ENCODE measurements around the gene RRAGD.
A peak's percentile ranks its signal among the peaks of the same experiment; 100 is the strongest.

The RRAGD gene, protein sequence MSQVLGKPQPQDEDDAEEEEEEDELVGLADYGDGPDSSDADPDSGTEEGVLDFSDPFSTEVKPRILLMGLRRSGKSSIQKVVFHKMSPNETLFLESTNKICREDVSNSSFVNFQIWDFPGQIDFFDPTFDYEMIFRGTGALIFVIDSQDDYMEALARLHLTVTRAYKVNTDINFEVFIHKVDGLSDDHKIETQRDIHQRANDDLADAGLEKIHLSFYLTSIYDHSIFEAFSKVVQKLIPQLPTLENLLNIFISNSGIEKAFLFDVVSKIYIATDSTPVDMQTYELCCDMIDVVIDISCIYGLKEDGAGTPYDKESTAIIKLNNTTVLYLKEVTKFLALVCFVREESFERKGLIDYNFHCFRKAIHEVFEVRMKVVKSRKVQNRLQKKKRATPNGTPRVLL

DNA sequence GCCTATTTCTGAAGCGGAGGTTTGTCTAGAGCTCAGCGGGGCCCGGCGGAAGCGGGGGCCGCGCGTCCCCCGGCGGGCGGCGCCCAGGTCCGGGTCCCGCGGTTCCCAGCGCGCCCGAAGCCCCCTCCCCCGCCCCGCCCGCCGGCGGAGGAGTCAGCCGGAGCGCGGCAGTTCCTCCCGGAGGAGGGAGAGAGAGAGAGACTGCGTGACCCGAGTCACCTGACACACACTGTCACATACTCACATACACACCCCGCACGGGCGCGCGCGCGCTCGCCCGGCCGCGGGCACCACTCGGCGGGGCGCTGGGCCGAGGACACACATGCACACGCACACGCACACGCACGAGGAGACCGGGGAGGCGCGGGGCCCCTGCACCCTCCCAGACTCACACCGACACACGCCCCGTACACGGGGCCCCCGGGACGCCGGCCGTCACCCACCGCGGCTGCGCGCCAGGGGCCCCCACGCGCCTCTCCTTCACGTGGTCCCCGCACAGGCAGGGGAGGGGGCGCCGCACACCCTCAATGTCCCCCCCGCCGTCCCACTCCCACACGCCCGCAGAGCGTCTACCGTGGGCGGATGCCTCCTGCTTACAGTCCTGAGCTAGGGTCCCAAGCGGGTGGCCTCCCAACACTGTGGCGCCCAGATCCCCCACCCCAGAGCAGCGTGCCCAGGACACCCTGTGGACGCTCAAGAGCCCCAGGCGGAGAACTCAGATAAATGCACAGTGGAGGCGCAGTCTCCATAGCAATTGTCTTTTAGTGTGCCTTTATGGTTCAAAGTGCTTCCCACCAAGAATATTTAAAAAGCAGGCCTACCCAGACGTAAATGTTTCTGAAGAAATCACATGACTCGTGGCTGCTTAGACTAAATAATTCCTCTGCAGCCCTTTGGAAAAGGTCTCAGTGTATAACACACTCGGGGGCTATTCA, at the start of gene RRAGD:
RRAGD (minus strand) TSS at position 203 of the 935 bp plus-strand sequence. CDS start 280 bp downstream, outside the sequence.
- peak; percentile 81 for DNase-seq

DNA sequence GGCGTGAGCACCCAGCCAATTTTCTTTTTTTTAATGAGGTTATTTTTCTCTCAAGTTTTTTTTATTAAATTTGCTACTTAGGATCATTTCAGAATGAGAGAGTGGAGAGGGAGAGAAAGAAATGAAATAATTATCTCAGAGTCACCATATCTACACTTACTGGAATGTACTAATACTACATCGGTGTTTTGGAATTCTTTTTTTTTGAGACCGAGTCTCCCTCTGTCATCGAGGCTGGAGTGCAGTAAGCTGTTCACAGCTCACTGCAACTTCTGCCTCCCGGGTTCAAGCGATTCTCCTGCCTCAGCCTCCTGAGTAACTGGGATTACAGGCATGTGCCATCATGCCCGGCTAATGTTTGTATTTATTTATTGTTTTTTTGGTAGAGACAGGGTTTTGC, 48.6 kb upstream of the RRAGD start:
- DNase-seq: no peak

DNA sequence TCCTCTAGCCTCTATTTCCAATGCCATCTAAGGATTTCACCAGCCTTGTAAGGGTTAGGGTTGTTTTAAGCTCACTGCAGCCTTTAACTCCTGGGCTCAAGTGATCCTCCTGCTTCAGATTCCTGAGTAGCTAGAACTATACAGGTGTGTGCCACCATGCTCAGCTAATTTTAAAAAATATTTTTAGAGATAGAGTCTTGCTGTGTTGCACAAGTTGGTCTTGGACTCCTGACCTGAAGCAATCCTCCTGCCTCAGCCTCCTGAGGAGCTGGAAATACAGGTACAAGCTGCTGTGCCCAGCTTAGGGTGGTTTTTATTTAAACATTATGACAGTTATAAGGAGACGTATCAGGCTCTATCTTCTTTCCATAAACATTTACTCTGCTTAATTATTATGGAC, 47.4 kb upstream of the RRAGD start:
- no peak for DNase-seq

DNA sequence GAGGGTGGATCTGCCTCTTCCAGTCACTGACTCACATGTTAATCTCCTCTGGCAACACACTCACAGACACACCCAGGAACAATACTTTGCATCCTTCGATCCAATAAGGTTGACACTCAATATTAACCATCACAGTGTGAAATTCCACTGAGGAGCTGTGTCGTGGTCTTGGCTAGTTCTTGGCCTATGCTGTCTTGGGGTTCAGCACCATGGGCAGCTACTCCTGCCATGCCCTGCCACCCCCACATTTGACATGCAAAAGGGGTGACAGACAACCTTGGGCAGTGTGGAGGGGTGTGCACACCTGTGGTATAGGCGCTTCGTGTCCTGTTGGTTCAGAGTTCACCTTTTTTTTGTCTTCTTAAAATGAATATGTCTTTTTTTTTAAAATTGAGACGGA, 46.6 kb upstream of the RRAGD start:
- no peak for DNase-seq

DNA sequence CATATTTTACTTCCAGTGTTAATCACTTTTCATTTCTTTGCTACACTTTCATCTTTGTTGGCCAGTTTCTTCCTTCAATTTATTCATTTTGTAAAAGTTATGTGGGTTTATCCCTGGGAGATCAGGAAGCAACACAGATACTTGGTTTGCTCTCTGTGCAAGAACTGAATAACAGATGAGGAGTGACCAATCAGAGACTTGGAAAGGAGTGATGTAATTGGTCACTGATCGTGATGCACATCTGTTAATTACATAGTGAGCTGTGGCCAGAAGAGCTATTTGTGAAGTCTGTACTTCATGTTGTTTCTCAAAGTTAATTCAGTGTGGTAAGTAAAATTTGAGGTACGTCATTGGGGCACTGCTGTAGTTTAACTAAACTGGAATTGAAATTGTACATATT, 42.2 kb upstream of the RRAGD start:
- no peak for DNase-seq

DNA sequence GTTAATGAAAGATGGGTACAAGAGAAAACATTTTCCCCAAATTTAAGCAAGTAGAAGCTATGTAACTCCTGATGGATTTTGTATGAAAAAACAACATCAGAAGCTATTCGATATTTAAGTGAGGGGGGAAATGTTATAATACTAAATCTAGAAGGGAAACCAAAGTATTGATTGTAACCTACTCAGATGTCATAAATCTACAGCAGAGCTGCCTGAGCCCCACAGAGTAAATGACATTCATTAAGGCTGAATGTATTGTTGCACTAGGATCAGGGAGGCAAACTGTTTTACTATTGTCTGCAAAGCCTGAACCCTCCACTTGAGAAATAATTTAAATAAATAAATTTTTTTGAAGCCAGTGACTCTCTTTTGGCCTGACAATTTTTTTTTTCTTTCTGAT, 40.2 kb upstream of the RRAGD start:
- DNase-seq: no peak

DNA sequence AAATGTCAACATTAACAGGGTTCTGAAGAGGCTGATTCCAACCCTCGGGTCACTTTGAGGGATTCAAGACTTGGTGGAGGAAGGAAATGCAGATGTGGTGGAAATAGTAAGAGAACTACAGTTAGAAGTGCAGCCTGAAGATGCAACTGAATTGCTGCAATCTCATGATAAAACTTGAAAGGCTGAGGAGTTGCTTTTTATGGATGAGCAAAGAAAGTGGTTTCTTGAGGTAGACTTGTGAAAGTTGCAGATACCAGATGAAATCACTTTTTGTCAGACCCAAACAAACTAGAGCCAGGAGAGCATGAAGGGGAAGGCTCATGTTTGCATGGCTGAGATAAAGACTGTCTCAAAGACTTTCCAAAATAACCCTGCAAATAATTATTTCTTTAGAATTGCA, 37.1 kb upstream of the RRAGD start:
- DNase-seq: no peak

DNA sequence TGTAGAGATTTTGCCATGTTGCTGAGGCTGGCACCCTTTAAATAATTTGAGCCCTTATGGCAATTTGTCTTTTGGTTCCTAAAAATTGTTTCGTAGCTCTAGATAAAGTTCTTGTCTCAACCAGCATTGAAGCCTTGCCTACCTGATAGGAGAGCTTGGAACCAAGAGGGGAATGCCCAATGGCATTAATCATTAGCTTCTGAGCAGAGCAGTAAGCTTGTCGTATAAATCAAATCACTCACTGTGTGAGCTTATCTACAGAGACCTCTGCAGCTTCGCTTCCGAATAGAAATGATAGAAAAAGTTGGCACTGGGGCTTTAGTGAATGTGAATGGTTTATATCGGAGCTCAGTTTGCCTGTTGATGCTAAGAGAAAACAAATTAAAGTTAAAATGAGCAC, 31.6 kb upstream of the RRAGD start:
- DNase-seq: no peak

DNA sequence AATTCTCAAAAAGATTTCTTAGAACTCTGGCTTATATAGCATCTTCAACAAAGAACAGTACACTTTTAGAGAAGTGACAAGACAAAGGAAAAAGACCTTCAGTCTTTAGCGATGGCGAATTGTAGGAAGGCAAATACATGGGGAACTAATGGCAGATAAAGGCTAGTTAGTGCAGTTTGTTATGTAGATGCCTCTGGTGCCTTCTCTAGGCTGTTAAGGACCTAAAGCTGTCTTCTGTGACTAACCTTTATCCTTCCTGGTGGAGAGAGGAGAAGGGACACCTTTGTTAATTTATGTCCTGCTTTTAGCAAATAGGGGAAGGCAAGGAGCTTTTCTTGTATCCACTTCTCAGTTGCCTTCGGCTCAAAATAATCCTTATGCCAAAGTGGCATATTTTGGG, 28.1 kb upstream of the RRAGD start:
- DNase-seq: no peak

DNA sequence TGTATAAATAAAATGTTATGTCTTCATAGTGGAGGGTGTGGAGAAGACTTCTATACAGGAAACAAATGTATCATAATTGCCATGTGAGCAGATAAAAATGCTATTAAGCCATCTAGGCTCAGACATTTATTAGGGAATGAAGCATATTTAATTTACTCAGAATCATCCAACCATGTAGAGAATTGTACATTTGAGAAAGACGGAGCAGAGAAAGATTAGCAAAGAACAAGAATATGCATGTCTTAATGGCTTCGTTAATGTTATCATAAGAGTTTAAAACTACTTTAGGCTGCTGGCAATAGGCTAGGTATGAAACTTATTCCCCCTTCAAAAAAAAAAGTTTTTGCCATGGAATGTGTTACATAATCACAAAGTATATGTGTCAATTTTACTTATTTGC, 26.9 kb upstream of the RRAGD start:
- DNase-seq: no peak

DNA sequence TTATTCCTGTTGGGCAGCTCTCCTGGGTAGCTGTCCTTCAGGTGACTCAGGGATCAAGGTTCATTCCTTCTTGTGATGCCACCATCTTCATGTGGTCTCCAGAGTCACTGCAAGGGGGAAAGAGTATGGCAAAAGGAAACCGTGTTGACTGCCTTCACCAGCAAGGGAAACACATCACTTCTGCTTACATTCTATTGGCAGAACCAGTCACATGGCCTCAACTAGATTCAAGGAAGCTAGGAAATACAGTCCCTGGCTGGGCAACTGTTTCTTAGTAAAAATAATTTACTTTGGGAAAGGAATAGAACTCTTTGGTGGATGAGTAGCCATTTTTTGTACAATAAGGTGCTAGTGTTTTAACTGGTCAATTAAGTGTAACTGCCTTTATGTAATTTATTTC, 26.2 kb upstream of the RRAGD start:
- DNase-seq: peak; percentile 35

DNA sequence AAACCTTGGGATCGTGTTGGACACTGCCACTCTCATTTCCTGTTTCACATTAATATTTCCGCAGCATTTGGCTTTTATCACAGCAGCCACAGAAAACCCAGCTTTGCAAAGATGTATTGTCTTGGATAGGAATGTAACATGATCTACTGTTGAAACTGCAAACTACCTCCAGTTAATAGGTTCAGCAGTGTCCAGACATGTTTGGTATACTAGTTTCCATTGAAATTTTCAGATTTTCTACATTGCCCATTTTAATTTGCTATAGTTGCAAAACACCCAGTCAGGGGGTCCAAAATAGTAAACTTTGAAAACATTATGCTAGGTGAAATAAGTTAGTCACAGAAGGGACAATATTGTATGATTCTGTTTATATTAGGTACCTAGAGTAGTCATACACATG, 24.2 kb upstream of the RRAGD start:
- DNase-seq: no peak

DNA sequence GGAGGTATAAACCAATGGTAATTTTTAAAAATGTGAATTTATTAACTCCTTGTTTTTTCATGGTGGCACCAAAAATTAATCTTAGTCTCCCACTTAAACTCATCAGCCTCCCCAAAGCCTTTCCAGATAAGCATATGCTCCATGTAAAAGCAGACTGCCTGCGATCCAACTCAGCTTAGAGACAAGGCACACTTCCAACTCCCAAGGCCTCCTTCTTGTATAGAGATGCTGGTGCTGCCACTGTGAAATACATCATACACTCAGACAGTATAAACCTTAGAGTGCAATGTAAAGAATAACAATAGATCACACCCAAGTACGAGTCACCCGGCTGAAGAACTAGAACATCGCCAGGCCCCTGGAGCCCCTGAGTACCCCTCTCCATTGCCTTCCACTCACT, 22.9 kb upstream of the RRAGD start:
- no peak for DNase-seq

DNA sequence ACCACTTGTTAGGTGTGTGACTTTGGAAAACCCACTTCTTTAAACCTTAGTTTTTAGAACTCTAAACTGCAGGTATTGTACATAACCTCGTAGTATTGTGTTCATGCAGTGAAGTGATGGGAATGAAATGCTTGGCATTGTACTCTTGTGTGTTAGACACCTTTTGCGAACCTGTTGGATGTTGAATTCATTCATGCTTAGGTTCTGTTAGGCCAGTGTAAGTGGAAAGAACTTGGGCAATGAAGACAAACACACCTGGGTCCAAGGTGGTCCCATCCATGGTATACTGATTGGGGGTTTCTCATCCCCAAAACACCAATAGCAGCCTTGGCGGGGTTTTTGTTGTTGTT, 22.1 kb upstream of the RRAGD start:
- no peak for DNase-seq

DNA sequence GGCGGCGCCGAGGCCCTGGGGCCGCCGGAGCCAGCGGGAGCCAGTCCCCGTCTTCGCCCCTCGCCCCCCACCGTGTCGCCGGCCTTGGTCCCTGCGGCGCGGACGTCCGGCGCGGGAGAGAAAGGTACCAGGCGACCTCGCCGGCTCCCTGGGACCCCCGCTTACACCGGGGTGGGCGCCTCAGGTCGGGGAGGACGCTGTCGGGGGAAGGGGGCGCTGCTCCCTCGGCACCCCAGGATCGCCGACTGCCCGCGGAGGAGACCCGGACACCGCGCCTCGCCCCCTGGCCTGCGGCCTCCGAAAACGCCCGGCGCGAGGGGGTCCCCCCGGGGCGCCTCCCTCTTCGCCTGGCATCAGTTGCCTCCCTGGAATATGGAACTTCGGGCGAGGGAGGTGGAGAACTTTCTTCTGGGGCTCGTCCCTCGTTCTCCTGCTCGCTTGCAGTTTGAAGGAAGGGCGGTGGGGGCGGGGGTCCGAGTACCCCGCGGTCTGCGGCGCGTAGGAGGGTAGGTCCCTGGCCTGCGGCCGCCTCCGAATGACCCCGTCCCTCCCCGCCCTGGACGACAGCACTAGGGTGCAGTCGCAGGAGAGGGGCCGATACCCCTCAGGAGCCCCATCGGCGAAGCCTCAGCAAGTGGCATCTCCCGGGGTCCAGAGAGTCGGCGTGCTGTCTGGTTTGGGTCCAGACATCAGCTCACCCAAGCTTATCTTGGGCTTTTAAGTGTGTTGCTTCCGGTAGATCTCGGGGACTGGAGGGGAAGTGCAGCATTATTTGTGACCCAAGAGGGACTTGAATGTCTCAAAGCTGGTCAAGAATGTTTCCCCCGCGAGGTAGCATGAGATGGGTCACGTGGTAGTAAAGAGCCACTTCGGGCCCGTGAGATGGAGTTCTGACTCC, 21.4 kb upstream of the RRAGD start:
- peak; percentile 52 for DNase-seq

DNA sequence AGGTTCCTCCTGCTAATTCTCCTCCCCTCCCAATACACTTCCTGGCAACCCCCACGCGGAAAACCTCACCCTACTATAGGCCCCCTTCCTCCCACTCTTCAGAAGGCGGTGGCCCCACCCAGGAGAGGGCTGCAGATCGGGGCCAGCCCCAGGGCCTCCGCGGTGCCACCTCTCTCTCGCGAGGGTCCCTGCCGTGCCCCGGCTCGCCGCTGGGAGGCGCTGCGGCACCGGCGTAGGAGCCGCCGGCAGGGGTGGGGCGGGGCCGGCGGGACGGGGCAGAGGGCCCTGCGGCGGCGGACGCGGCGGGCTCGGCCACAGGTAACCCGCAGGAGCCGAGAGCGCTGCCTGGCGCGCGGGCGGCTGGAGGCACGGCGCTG, 20.8 kb upstream of the RRAGD start, which contains the start of gene ANKRD6:
ANKRD6 (plus strand) TSS at position 278 of the 377 bp plus-strand sequence. CDS start 133,825 bp downstream, outside the sequence.
- peak; percentile 88 for DNase-seq

DNA sequence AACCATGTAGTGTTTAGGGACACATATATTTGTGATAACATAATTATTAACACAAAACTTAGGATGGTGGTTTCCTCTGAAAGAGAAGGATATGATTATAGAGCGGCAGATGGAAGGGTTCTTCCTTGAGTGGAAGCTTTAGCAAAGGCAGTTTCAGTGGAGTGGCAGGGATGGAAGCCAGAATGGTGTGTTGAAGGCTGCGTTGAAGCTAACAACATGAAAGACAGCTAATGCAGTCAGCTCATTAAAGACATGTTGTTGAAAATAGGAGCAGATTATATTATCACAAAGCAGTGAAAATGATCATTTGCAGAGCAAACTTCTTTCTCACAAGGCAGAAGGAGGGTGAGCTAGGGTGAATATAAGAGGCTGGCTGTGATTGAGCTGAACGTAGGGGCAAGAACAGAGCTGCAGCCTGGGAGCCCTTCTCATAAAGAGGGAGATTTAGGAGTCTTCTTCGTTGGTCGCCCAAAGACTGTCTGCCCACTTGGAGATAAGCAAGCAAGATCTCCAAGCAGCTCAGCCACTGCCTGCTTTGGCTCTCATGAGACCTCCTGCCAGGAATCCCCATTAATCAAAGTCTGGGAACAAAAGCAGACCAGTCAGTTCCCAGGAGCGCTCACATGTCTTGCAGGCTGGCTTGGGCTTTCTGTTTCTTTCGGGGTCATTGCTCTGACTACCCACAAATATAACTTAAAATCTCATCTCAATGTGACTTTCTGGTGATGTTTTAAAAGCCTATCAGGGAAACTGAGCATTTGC, 18.3 kb upstream of the RRAGD start:
- DNase-seq: no peak

DNA sequence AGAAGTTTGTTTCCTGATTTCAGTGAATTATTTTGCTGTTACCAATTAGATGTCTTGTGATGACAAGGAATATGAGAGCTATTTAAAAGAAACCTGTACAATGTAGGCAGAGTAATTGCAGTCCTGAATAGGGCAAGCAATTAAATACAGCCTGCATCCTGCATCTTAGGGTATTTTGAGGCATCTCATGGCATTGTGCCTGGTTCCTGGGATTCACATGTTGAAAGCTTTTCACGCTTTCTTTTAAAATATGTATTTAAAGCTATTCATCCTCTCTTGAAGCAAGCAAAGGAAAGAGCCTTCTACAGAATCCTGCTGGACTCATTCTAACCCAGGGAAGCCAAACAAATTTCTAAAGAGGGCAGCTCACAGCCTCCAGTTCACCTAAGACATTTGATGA, 4.7 kb upstream of the RRAGD start:
- DNase-seq: no peak

DNA sequence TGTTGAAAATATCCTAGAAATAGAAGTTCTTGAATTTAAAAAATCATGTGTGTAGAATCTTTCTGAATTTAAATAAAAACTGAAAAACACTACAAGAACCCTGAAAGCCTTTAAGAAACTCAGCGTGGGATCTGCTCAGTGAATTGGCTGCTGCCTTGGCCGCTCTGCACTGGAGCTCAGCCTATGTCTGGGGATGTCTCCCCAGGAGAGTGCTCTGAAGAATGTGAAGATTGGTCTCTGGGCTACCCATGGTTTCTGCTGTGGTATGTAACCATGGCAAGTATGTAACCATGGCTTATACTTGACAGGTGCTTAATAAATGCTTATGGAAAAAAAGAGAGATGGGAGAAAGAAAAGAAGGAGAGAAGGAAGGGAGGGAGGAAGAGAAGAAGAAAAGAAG, 3.1 kb upstream of the RRAGD start:
- DNase-seq: no peak

DNA sequence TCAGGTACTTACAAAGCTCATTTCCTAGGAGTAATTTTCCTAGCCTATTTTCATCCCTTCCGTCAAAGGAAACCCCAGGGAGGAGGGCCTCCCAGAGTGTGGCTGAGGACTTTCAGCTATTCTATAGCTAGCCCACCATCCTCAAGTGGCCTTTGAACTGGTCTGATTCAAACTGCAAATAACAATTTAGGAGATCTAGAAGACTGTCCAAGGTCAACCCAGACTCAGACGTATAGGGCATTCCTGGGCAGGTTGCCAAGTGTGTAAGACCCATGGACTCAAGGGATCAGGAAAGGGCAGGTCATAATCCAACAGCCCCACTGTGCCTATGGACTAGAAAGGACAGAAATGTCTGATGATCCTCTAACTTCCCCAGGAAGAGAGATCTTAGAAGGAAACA, 2.1 kb upstream of the RRAGD start:
- peak; percentile 3 for DNase-seq

DNA sequence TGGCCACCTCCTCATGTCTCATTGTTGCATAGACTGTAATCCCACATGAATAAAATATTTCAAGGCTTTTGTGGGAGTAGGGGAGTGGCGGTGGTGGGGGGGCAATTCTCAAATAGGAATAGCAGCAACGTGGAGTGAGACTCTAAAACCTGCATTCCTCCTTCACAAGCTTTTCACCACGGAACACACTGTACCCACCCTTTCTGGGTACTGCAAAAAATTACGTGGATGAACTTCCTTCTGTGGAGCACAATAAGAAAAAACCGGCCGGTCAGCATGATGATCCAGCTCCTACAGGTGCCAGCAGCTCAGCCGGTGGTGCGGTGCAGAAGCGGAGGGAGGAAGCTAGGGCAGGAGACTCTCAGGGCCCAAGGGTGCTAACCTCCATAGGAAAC, 930 bp upstream of the RRAGD start:
- DNase-seq: peak; percentile 65

Measured in DMS53 (cell line).